Gastroesophageal sphincter (tissue), 4 donors: ENCODE measurements around the gene BAD. TPM values are rescaled to one million over a fixed set of nuclear protein-coding genes. Genes with fewer than 3 reads are reported as not detected.

Experiments
- ATAC-seq: fragments of 150-250 bp; one replicate; pipeline ENCODE4 v1.9.1; 2016; ENCODE audit warnings: mild to moderate bottlenecking, moderate library complexity
- H3K27ac ChIP-seq, 4 donors: fragments of 200-600 bp; sonication (generic) in 3 of 4; 1 replicate in 3 of 4; 2 replicates in 1 of 4; pipeline ENCODE4 v1.5.1; 2016 to 2019
- H3K27me3 ChIP-seq: fragments of 200-600 bp; sonication (generic); one replicate; pipeline ENCODE4 v1.5.1; 2019
- H3K36me3 ChIP-seq, 2 donors: fragments of 200-600 bp; sonication (generic); one replicate each; pipeline ENCODE4 v1.5.1; 2019; ENCODE audit warnings: control low read depth in 1 of 2
- H3K4me1 ChIP-seq, 3 donors: fragments of 200-600 bp; sonication (generic); 1 replicate in 2 of 3; 2 replicates in 1 of 3; pipeline ENCODE4 v1.5.1; 2016 to 2019; ENCODE audit warnings: control low read depth in 2 of 3
- H3K4me3 ChIP-seq, 2 donors: fragments of 200-600 bp; sonication (generic); one replicate each; pipeline ENCODE4 v1.5.1; 2019; ENCODE audit warnings: mild to moderate bottlenecking in 1 of 2, moderate library complexity in 1 of 2
- H3K9me3 ChIP-seq, 3 donors: fragments of 200-600 bp; sonication (generic); one replicate each; pipeline ENCODE4 v1.5.1; 2017 to 2019; ENCODE audit warnings: control low read depth in 2 of 3
- CTCF ChIP-seq, 4 experiments: fragments of 200-600 bp in 2 of 4; fragments of 450-650 bp in 2 of 4; sonication (generic) in 1 of 4; IDR thresholded peaks; one replicate each; pipeline ENCODE4 v1.5.1; 2017 to 2019; ENCODE audit warnings: antibody characterized with exemption in 4 of 4, mild to moderate bottlenecking in 2 of 4, moderate library complexity in 2 of 4
- EP300 ChIP-seq: sonication (generic); formaldehyde crosslinking; IDR thresholded peaks from one replicate; pipeline ENCODE4 v1.6.1; 2017; ENCODE audit warnings: antibody characterized with exemption, mild to moderate bottlenecking
- POLR2A ChIP-seq, 2 donors: fragments of 450-650 bp; IDR thresholded peaks; one replicate each; pipeline ENCODE4 v1.6.1; 2017; ENCODE audit warnings: antibody characterized with exemption in 2 of 2, mild to moderate bottlenecking in 2 of 2, moderate library complexity in 1 of 2
- POLR2AphosphoS5 ChIP-seq: sonication (generic); formaldehyde crosslinking; IDR thresholded peaks from one replicate; pipeline ENCODE4 v1.6.1; 2017; ENCODE audit warnings: antibody characterized with exemption
- WGBS, 2 donors: methylation state at CpG; one replicate each; pipeline ENCODE4 v1.1.5; 2018; ENCODE audit warnings: low coverage in 1 of 2; 5-methylcytosine and 5-hydroxymethylcytosine counted together
- small RNA-seq, 4 donors: library from RNA; depleted of rRNA; stranded (forward); fragments of <200 nt; gene quantifications; one replicate each; pipeline ENCODE3, GENCODE V24; 2016
- total RNA-seq, 4 donors: library from RNA; depleted of rRNA; stranded (reverse); fragments of >200 nt; gene quantifications; one replicate each; pipeline ENCODE4 v1.1.0, GENCODE V29; 2016

The BAD gene
- total RNA-seq, 4 donors from 2014 or later: 97.1 to 156 (median 135) TPM

DNA sequence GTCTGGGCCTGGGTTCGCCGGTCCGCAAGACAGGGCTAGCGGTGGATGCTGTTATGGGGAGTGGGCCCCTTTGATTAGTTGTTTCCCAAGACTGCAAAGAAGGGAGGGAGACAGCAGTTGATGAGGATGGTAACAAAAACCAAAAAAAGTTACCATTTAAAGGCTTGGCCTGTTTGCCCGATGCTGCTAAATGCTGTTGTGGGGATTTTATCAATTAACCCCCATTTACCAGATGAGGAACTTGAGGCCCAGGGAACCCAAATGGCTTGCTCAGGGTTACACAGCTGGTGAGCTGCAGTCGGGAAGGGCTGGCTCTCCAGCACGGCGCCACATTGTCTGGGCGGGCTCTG lies 61.8 kb downstream of the BAD start:
- ATAC-seq: no peak
- no peak overlapping the region for H3K27ac ChIP-seq
- TF ChIP-seq CTCF (IDR thresholded peaks at IDR 0.05) (no peak), POLR2A (IDR thresholded peaks at IDR 0.05) (no peak), EP300 (no peak), POLR2AphosphoS5 (no peak)
- no peaks in the 10 kb centered on the region for H3K27me3 ChIP-seq
- no peak overlapping the region for H3K4me3 ChIP-seq
- H3K36me3 ChIP-seq: peaks cover 0 to 28% of the 10 kb centered on the region in 2 donors
- 69 to 82% methylated on average over 4 to 6 of the region's 9 CpGs for WGBS, 2 donors
- no peaks in the 10 kb centered on the region for H3K9me3 ChIP-seq
- peaks cover 0 to 30% (median 16%) of the 10 kb centered on the region in 3 donors for H3K4me1 ChIP-seq

GRCh38 chr11:64220798-64221197 lies 63.7 kb downstream of the BAD start:
- Histone ChIP-seq H3K36me3 (peaks cover 0 to 28% of the 10 kb centered on the region in 2 donors), H3K9me3 (no peaks in the 10 kb centered on the region), H3K27me3 (no peaks in the 10 kb centered on the region), H3K27ac (no peak overlapping the region), H3K4me3 (no peak overlapping the region), H3K4me1 (peaks cover 0 to 17% (median 6%) of the 10 kb centered on the region in 3 donors)
- WGBS, 2 donors: no CpG with 5 or more reads among the region's 14 CpGs
- TF ChIP-seq POLR2A (IDR thresholded peaks at IDR 0.05) (no peak), EP300 (no peak), POLR2AphosphoS5 (no peak), CTCF (IDR thresholded peaks at IDR 0.05) (no peak)
- ATAC-seq: no peak

GRCh38 chr11:64220271-64220670 lies 64.2 kb downstream of the BAD start:
- Histone ChIP-seq H3K4me1 (peaks cover 0 to 12% (median 5%) of the 10 kb centered on the region in 3 donors), H3K36me3 (peaks cover 0 to 28% of the 10 kb centered on the region in 2 donors), H3K4me3 (no peak overlapping the region), H3K9me3 (no peaks in the 10 kb centered on the region), H3K27me3 (no peaks in the 10 kb centered on the region), H3K27ac (no peak overlapping the region)
- ATAC-seq: no peak
- no CpG with 5 or more reads among the region's 17 CpGs for WGBS, 2 donors
- TF ChIP-seq POLR2A (IDR thresholded peaks at IDR 0.05): no peak
- TF ChIP-seq EP300: no peak
- no peak for TF ChIP-seq POLR2AphosphoS5
- no peak for TF ChIP-seq CTCF (IDR thresholded peaks at IDR 0.05)

Small RNAs within 50 kb of the gene (small RNA-seq; reads per million reads assigned to genes)
- 0 reads per million in 4 donors for gene RF00019

Other genes with a start within 250 kb of the BAD start
- gene FLRT1, start 248.7 kb downstream of the BAD start, total RNA-seq: 1 to 10 TPM; 1.1 to 4.7 (median 3.6) TPM
- gene MACROD1, start 118.6 kb downstream of the BAD start, total RNA-seq: 10 to 100 TPM; 26.9 to 56.2 (median 30.4) TPM
- 100 to 1,000 TPM in 1 of 4 donors, 10 to 100 TPM in 3; 88.6 to 134 (median 94.0) TPM for gene STIP1, start 98.5 kb downstream of the BAD start, total RNA-seq
- 10 to 100 TPM; 14.5 to 28.5 (median 17.0) TPM for gene FERMT3, start 77.9 kb downstream of the BAD start, total RNA-seq
- 10 to 100 TPM; 41.4 to 59.9 (median 50.3) TPM for gene TRPT1, start 58.5 kb downstream of the BAD start, total RNA-seq
- 10 to 100 TPM; 36.8 to 53.7 (median 45.8) TPM for gene NUDT22, start 58.4 kb downstream of the BAD start, total RNA-seq
- 10 to 100 TPM in 3 of 4 donors, 1 to 10 TPM in 1; 7.1 to 33.5 (median 28.9) TPM for gene DNAJC4, start 54.1 kb downstream of the BAD start, total RNA-seq
- gene VEGFB, start 50.1 kb downstream of the BAD start, total RNA-seq: 100 to 1,000 TPM in 2 of 4 donors, 10 to 100 TPM in 2; 49.9 to 152 (median 88.6) TPM
- 10 to 100 TPM; 45.5 to 78.3 (median 58.4) TPM for gene FKBP2, start 43.6 kb downstream of the BAD start, total RNA-seq
- 100 to 1,000 TPM in 1 of 4 donors, 10 to 100 TPM in 3; 37.2 to 123 (median 70.9) TPM for gene PPP1R14B, start 37.7 kb downstream of the BAD start, total RNA-seq
- gene PLCB3, start 33.1 kb downstream of the BAD start, total RNA-seq: 10 to 100 TPM; 16.2 to 33.2 (median 25.1) TPM
- 10 to 100 TPM; 14.0 to 37.1 (median 27.6) TPM for gene GPR137, start 1.2 kb upstream of the BAD start, total RNA-seq
- gene KCNK4, start 6.6 kb upstream of the BAD start, total RNA-seq: under 1 TPM in 1 of 4 donors, not detected in 3; 0.31 TPM
- not detected for gene CATSPERZ, start 15.7 kb upstream of the BAD start, total RNA-seq
- 10 to 100 TPM; 39.8 to 77.1 (median 71.2) TPM for gene ESRRA, start 20.9 kb upstream of the BAD start, total RNA-seq
- gene TRMT112, start 32.9 kb upstream of the BAD start, total RNA-seq: 100 to 1,000 TPM; 180 to 267 (median 218) TPM
- 100 to 1,000 TPM; 179 to 260 (median 181) TPM for gene PRDX5, start 33.5 kb upstream of the BAD start, total RNA-seq
- gene CCDC88B, start 55.5 kb upstream of the BAD start, total RNA-seq: 1 to 10 TPM; 7.6 to 9.4 (median 8.5) TPM
- 10 to 100 TPM; 21.2 to 44.2 (median 28.3) TPM for gene RPS6KA4, start 74.5 kb upstream of the BAD start, total RNA-seq